ENCODE data around the gene ATP2B1. TPM values are rescaled to one million over a fixed set of nuclear protein-coding genes. Genes with fewer than 3 reads are reported as not detected.
A peak's percentile ranks its signal among the peaks of the same experiment; 100 is the strongest.

The ATP2B1 gene
- total RNA-seq, 2 experiments from 2014 or later: 10.8 to 13.0 TPM

DNA sequence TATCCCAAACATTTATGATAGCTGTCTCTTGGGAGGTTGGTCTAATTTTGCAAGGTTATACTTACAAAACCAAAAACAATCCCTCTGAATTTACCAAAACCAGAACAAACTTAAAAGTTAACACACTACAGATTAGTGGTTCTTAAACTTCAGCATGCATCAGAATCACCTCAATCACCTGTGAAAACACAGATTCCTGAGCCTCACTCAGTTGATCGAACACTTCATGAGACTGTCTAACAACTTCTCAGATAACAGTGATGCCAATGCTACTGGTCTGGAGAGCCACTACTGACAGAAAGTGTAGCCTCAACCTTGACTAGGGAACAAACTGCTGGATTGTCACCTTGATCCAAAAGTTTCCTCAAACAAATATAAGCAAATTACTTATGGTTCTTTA lies 44.2 kb downstream of the ATP2B1 start:
- peaks cover 64% of the 10 kb centered on the region for H3K4me1 Mint-ChIP-seq (ENCODE audit: low read depth)
- H3K36me3 Mint-ChIP-seq (ENCODE audit: low read depth): peaks cover 6% of the 10 kb centered on the region
- H3K9me3 Mint-ChIP-seq: no peaks in the 10 kb centered on the region
- H3K4me3 Mint-ChIP-seq: no peak overlapping the region
- no peaks in the 10 kb centered on the region for H3K27me3 Mint-ChIP-seq (ENCODE audit: low read depth)
- CTCF ChIA-PET: interaction anchor here (0.8 to 0.9 kb wide), 2 partner anchors 10 to 31 kb away, joined by 4 to 6 read pairs; no protein-coding TSS in a partner anchor
- no peak overlapping the region for H3K27ac Mint-ChIP-seq
- DNase-seq: no peak
- intact Hi-C loops (cut with micrococcal nuclease): loop anchor here (1.0 to 10.0 kb wide), 6 partner anchors 8 to 650 kb away; no protein-coding TSS in a partner anchor

DNA sequence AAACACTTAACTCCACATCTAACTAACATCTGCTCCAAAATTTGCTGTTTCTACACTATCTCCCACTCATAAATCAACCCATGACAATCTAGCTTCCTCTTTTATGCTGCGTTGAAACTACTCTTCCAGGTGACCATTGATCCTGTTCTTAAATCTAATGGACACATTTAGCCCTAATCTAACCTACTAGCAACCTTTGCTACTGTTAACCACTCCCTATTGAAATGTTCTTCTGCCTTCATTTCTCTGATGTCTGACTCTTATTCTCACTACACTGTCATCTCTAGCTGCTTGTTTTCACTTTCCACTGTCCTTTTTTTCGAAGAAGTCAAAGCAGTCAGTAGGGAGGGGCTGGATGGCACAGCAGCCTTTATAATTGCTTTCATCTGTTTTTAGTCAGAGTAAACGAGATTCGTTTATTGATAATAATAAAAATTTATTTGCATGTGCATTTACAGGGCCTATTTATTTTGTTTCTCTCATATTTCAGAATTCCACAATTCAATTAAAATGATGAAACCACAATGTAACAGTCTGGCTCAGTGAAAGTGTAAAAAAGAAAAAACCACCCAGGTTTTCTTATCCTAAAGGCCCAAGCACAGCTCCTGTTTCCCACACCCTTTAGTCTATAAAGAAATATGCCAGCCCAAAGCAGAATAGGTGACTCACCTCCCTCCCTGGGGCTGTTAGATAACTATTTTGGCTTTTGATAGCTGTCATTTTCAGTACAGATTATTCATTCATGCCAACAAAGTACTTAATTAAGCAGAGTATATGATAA lies 44.9 kb downstream of the ATP2B1 start:
- Mint-ChIP-seq H3K9me3 (no peaks in the 10 kb centered on the region), H3K36me3 (ENCODE audit: low read depth) (peaks cover 6% of the 10 kb centered on the region), H3K27ac (peak overlapping the region; percentile 55), H3K27me3 (ENCODE audit: low read depth) (no peaks in the 10 kb centered on the region), H3K4me1 (ENCODE audit: low read depth) (peaks cover 65% of the 10 kb centered on the region), H3K4me3 (peak overlapping the region; percentile 16)
- CTCF ChIA-PET: interaction anchor here (0.5 to 1.8 kb wide), 4 partner anchors 32 to 267 kb away, joined by 3 to 6 read pairs (median 4); partner anchors contain the start of gene ATP2B1
- intact Hi-C loops (cut with micrococcal nuclease): loop anchor here (1.0 to 10.0 kb wide), 10 partner anchors 9 to 649 kb away; no protein-coding TSS in a partner anchor
- DNase-seq: peak; percentile 38

- CTCF ChIA-PET: interaction anchor here (0.5 to 1.8 kb wide), 3 partner anchors 23 to 415 kb away, joined by 4 to 6 read pairs (median 6); partner anchors contain the start of gene ATP2B1
- no peak overlapping the region for H3K27ac Mint-ChIP-seq
- intact Hi-C loops (cut with micrococcal nuclease): loop anchor here (1.0 to 10.0 kb wide), 10 partner anchors 47 to 648 kb away; no protein-coding TSS in a partner anchor
These were observed 46.0 kb downstream of the ATP2B1 start for GRCh38 chr12:89662623-89663022.

GRCh38 chr12:89661706-89662330 lies 46.8 kb downstream of the ATP2B1 start:
- peaks cover 65% of the 10 kb centered on the region for H3K4me1 Mint-ChIP-seq (ENCODE audit: low read depth)
- intact Hi-C loops (cut with micrococcal nuclease): loop anchor here (1.0 to 10.0 kb wide), 8 partner anchors 64 to 647 kb away; no protein-coding TSS in a partner anchor

More at GRCh38 chr12:89662623-89663022, 46.0 kb downstream of the ATP2B1 start:
- no peaks in the 10 kb centered on the region for H3K27me3 Mint-ChIP-seq (ENCODE audit: low read depth)
- H3K4me3 Mint-ChIP-seq: no peak overlapping the region
- H3K9me3 Mint-ChIP-seq: no peaks in the 10 kb centered on the region
- H3K36me3 Mint-ChIP-seq (ENCODE audit: low read depth): peaks cover 6% of the 10 kb centered on the region
- H3K4me1 Mint-ChIP-seq (ENCODE audit: low read depth): peaks cover 65% of the 10 kb centered on the region
- no peak for DNase-seq

GRCh38 chr12:89657739-89658138 lies 50.9 kb downstream of the ATP2B1 start:
- H3K9me3 Mint-ChIP-seq: no peaks in the 10 kb centered on the region
- H3K27me3 Mint-ChIP-seq (ENCODE audit: low read depth): no peaks in the 10 kb centered on the region
- H3K4me3 Mint-ChIP-seq: no peak overlapping the region
- CTCF ChIA-PET: interaction anchor here (0.6 kb wide), 1 partner anchor 585 kb away, joined by 3 read pairs; no protein-coding TSS in a partner anchor
- H3K36me3 Mint-ChIP-seq (ENCODE audit: low read depth): peaks cover 8% of the 10 kb centered on the region
- intact Hi-C loops (cut with micrococcal nuclease): no loop called here
- peaks cover 41% of the 10 kb centered on the region for H3K4me1 Mint-ChIP-seq (ENCODE audit: low read depth)
- DNase-seq: no peak
- H3K27ac Mint-ChIP-seq: no peak overlapping the region

More at GRCh38 chr12:89661706-89662330, 46.8 kb downstream of the ATP2B1 start:
- Mint-ChIP-seq H3K4me3 (no peak overlapping the region), H3K9me3 (no peaks in the 10 kb centered on the region), H3K36me3 (ENCODE audit: low read depth) (peaks cover 2% of the 10 kb centered on the region), H3K27ac (peak overlapping the region; percentile 2), H3K27me3 (ENCODE audit: low read depth) (no peaks in the 10 kb centered on the region)
- CTCF ChIA-PET: interaction anchor here (0.9 kb wide), 1 partner anchor 17 kb away, joined by 3 read pairs; no protein-coding TSS in a partner anchor
- no peak for DNase-seq

DNA sequence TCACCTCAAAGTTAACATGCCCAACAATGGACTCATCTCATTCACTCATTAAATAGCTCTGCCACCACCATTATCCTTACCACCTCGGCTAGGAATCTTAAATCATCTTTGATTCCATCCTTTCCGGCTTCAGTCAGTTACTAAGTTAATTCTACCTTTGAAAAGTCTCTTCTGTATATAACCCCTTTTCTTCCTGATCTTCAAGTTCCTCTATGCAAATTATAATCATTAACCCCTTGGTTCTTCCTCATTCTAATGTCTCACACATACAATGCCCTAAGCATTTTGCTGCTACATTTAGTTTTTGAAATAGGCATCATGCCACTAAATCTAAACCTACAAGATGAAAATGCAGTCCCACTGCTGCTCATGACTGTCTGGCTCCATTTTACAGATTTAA lies 51.6 kb downstream of the ATP2B1 start:
- CTCF ChIA-PET: no interaction called here
- no peak overlapping the region for H3K27ac Mint-ChIP-seq

GRCh38 chr12:89655841-89656240 lies 52.8 kb downstream of the ATP2B1 start:
- Mint-ChIP-seq H3K36me3 (ENCODE audit: low read depth) (peaks cover 17% of the 10 kb centered on the region), H3K9me3 (no peaks in the 10 kb centered on the region), H3K27me3 (ENCODE audit: low read depth) (no peaks in the 10 kb centered on the region), H3K4me3 (no peak overlapping the region), H3K4me1 (ENCODE audit: low read depth) (peaks cover 29% of the 10 kb centered on the region), H3K27ac (no peak overlapping the region)
- CTCF ChIA-PET: no interaction called here
- no peak for DNase-seq
- intact Hi-C loops (cut with micrococcal nuclease): no loop called here

More for the DNA sequence above, 51.6 kb downstream of the ATP2B1 start:
- Mint-ChIP-seq H3K36me3 (ENCODE audit: low read depth) (peaks cover 10% of the 10 kb centered on the region), H3K4me1 (ENCODE audit: low read depth) (peaks cover 36% of the 10 kb centered on the region), H3K4me3 (no peak overlapping the region), H3K27me3 (ENCODE audit: low read depth) (no peaks in the 10 kb centered on the region), H3K9me3 (no peaks in the 10 kb centered on the region)
- intact Hi-C loops (cut with micrococcal nuclease): no loop called here
- no peak for DNase-seq

GRCh38 chr12:89651192-89651591 lies 57.4 kb downstream of the ATP2B1 start:
- peaks cover 2% of the 10 kb centered on the region for H3K9me3 Mint-ChIP-seq
- no peak overlapping the region for H3K27ac Mint-ChIP-seq
- peaks cover 24% of the 10 kb centered on the region for H3K36me3 Mint-ChIP-seq (ENCODE audit: low read depth)
- CTCF ChIA-PET: no interaction called here
- no peak overlapping the region for H3K4me3 Mint-ChIP-seq
- no peaks in the 10 kb centered on the region for H3K27me3 Mint-ChIP-seq (ENCODE audit: low read depth)
- no peak for DNase-seq
- H3K4me1 Mint-ChIP-seq (ENCODE audit: low read depth): peaks cover 9% of the 10 kb centered on the region
- intact Hi-C loops (cut with micrococcal nuclease): no loop called here

GRCh38 chr12:89650239-89650638 lies 58.4 kb downstream of the ATP2B1 start:
- no peak for DNase-seq
- Mint-ChIP-seq H3K4me3 (no peak overlapping the region), H3K4me1 (ENCODE audit: low read depth) (peaks cover 16% of the 10 kb centered on the region), H3K9me3 (peaks cover 2% of the 10 kb centered on the region), H3K36me3 (ENCODE audit: low read depth) (peaks cover 22% of the 10 kb centered on the region), H3K27ac (no peak overlapping the region), H3K27me3 (ENCODE audit: low read depth) (no peaks in the 10 kb centered on the region)
- intact Hi-C loops (cut with micrococcal nuclease): no loop called here
- CTCF ChIA-PET: no interaction called here

GRCh38 chr12:89649820-89650219 lies 58.8 kb downstream of the ATP2B1 start:
- peaks cover 13% of the 10 kb centered on the region for H3K4me1 Mint-ChIP-seq (ENCODE audit: low read depth)
- peaks cover 22% of the 10 kb centered on the region for H3K36me3 Mint-ChIP-seq (ENCODE audit: low read depth)
- no peak for DNase-seq
- no peak overlapping the region for H3K4me3 Mint-ChIP-seq
- CTCF ChIA-PET: interaction anchor here (0.7 kb wide), 1 partner anchor 276 kb away, joined by 3 read pairs; no protein-coding TSS in a partner anchor
- no peak overlapping the region for H3K27ac Mint-ChIP-seq
- intact Hi-C loops (cut with micrococcal nuclease): no loop called here
- H3K9me3 Mint-ChIP-seq: peaks cover 2% of the 10 kb centered on the region
- H3K27me3 Mint-ChIP-seq (ENCODE audit: low read depth): no peaks in the 10 kb centered on the region

DNA sequence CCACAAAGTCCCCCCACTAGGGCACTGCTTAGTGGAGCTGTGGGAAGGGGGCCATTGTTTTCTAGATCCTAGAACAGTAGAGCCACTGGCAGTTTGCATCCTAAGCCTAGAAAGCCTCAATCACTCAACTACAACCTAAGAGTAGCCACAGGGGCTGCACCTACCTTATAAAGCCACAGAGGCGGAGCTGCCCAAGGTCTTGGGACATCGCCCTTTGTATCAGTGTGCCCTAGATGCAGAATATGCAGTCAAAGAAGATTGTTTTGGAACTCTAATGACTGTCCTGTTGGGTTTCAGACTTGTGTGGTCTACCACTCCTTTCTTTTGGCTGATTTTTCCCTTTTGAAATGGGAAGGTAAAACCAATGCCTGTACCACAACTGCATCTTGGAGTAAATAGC lies 59.5 kb downstream of the ATP2B1 start:
- H3K9me3 Mint-ChIP-seq: peaks cover 2% of the 10 kb centered on the region
- no peak for DNase-seq
- H3K4me3 Mint-ChIP-seq: no peak overlapping the region
- H3K36me3 Mint-ChIP-seq (ENCODE audit: low read depth): peaks cover 22% of the 10 kb centered on the region
- no peaks in the 10 kb centered on the region for H3K27me3 Mint-ChIP-seq (ENCODE audit: low read depth)
- peaks cover 13% of the 10 kb centered on the region for H3K4me1 Mint-ChIP-seq (ENCODE audit: low read depth)
- intact Hi-C loops (cut with micrococcal nuclease): no loop called here
- CTCF ChIA-PET: interaction anchor here (0.7 kb wide), 1 partner anchor 276 kb away, joined by 3 read pairs; no protein-coding TSS in a partner anchor
- H3K27ac Mint-ChIP-seq: no peak overlapping the region

DNA sequence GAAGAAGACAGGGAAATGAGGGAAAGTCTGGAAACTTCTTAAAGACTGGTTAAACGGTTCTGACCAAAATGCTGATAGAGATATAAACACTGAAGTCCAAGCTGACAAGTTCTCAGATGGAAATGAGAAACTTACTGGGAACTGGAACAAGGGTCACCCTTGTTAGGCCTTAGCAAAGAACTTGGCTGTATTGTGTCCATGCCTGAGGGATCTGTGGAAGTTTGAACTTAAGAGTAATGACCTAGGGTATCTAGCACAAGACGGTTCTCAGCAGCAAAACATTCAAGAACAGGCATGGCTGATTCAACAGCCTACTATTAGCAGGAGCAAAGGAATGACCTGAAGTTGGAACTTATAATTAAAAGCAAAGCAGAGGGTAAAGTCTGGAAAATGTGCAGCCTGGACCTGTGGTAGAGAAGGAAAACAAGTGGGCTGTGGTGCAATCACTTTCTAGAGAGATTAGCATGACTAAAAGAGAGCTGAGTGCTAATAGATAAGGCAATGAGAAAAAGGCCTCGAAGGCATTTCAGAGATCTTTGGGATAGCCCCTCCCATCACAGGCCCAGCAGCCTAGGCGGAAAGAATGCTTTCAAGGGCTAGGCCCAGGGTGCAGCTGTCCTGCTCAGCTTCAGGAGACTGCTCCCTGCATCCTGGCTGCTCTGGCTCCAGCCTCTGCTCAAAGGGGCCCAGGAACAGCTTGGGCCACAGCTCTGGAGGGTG lies 60.3 kb downstream of the ATP2B1 start:
- H3K4me3 Mint-ChIP-seq: no peak overlapping the region
- peaks cover 2% of the 10 kb centered on the region for H3K9me3 Mint-ChIP-seq
- CTCF ChIA-PET: no interaction called here
- no peak overlapping the region for H3K27ac Mint-ChIP-seq
- H3K27me3 Mint-ChIP-seq (ENCODE audit: low read depth): no peaks in the 10 kb centered on the region
- intact Hi-C loops (cut with micrococcal nuclease): no loop called here
- H3K36me3 Mint-ChIP-seq (ENCODE audit: low read depth): peaks cover 17% of the 10 kb centered on the region
- H3K4me1 Mint-ChIP-seq (ENCODE audit: low read depth): peaks cover 13% of the 10 kb centered on the region
- DNase-seq: no peak
